H9 (cell line): Measurements from ENCODE around the gene PPP1R27. TPM values are rescaled to one million over a fixed set of nuclear protein-coding genes. Genes with fewer than 3 reads are reported as not detected.

Source experiments
- DNase-seq: peaks from one replicate; pipeline ENCODE4 v3.0.0-alpha.2; 2017
- H2AFZ ChIP-seq: one replicate; pipeline ENCODE4 v1.6.1; 2013; ENCODE audit warnings: mild to moderate bottlenecking, low read length, control low read depth, moderate library complexity
- H2AK5ac ChIP-seq: 2 replicates; pipeline ENCODE4 v1.6.1; 2013; ENCODE audit warnings: low read length, control low read depth, mixed read lengths; ENCODE audit not compliant: insufficient read length
- H2BK120ac ChIP-seq: one replicate; pipeline ENCODE4 v1.6.1; 2013; ENCODE audit warnings: low read depth, mild to moderate bottlenecking, low read length, control low read depth, inconsistent platforms; ENCODE audit not compliant: poor library complexity, severe bottlenecking
- H2BK12ac ChIP-seq: 2 replicates; pipeline ENCODE4 v1.6.1; 2013; ENCODE audit warnings: low read length, control low read depth, mixed read lengths, low read depth; ENCODE audit not compliant: insufficient read length
- H2BK15ac ChIP-seq: 2 replicates; pipeline ENCODE4 v1.6.1; 2013; ENCODE audit warnings: low read depth, low read length, control low read depth
- H2BK20ac ChIP-seq: one replicate; pipeline ENCODE4 v1.6.1; 2013; ENCODE audit warnings: low read depth, mild to moderate bottlenecking, low read length, control low read depth, inconsistent platforms; ENCODE audit not compliant: poor library complexity, severe bottlenecking
- H2BK5ac ChIP-seq: 2 replicates; pipeline ENCODE4 v1.6.1; 2013; ENCODE audit warnings: low read length, control low read depth, mixed read lengths; ENCODE audit not compliant: insufficient read length
- H3K14ac ChIP-seq: 2 replicates; pipeline ENCODE4 v1.6.1; 2013; ENCODE audit warnings: low read length, control low read depth; ENCODE audit not compliant: insufficient read depth
- H3K18ac ChIP-seq: 2 replicates; pipeline ENCODE4 v1.6.1; 2013; ENCODE audit warnings: low read depth, mild to moderate bottlenecking, mixed read lengths, low read length, control low read depth; ENCODE audit not compliant: insufficient read length
- H3K23ac ChIP-seq: 2 replicates; pipeline ENCODE4 v1.6.1; 2013; ENCODE audit warnings: low read length, control low read depth, mixed read lengths, low read depth; ENCODE audit not compliant: insufficient read length
- H3K23me2 ChIP-seq: 2 replicates; pipeline ENCODE4 v1.6.1; 2013; ENCODE audit warnings: low read depth, mild to moderate bottlenecking, mixed read lengths, low read length, control low read depth; ENCODE audit not compliant: insufficient read length, poor library complexity, severe bottlenecking
- H3K27ac ChIP-seq: 2 replicates; pipeline ENCODE4 v1.5.1; 2013; ENCODE audit warnings: low read length, control low read depth, mixed read lengths, low read depth; ENCODE audit not compliant: insufficient read length
- H3K27me3 ChIP-seq: 2 replicates; pipeline ENCODE4 v1.6.1; 2013; ENCODE audit warnings: low read length, control low read depth, inconsistent platforms; ENCODE audit not compliant: insufficient read depth
- H3K4ac ChIP-seq: 2 replicates; pipeline ENCODE4 v1.6.1; 2013; ENCODE audit warnings: low read depth, mild to moderate bottlenecking, control low read depth, inconsistent platforms, low read length, moderate library complexity
- H3K4me1 ChIP-seq: 2 replicates; pipeline ENCODE4 v1.6.1; 2013; ENCODE audit warnings: low read length, control low read depth, inconsistent platforms; ENCODE audit not compliant: insufficient read depth
- H3K4me2 ChIP-seq: 2 replicates; pipeline ENCODE4 v1.6.1; 2013; ENCODE audit warnings: low read length, control low read depth, mixed read lengths; ENCODE audit not compliant: insufficient read length, insufficient read depth
- H3K56ac ChIP-seq: 2 replicates; pipeline ENCODE4 v1.6.1; 2013; ENCODE audit warnings: low read depth, mild to moderate bottlenecking, mixed read lengths, low read length, control low read depth; ENCODE audit not compliant: insufficient read length
- H3K79me1 ChIP-seq: 2 replicates; pipeline ENCODE4 v1.6.1; 2013; ENCODE audit warnings: low read depth, mild to moderate bottlenecking, moderate library complexity, low read length, control low read depth, inconsistent platforms; ENCODE audit not compliant: insufficient read depth, poor library complexity, severe bottlenecking
- H3K79me2 ChIP-seq: 2 replicates; pipeline ENCODE4 v1.6.1; 2013; ENCODE audit warnings: low read length, control low read depth, inconsistent platforms; ENCODE audit not compliant: insufficient read depth
- H3K9ac ChIP-seq: 2 replicates; pipeline ENCODE4 v1.6.1; 2013; ENCODE audit warnings: low read length, control low read depth, mixed read lengths; ENCODE audit not compliant: insufficient read length; ENCODE audit errors: extremely low read depth
- H3K9me3 ChIP-seq: one replicate; pipeline ENCODE4 v1.6.1; 2013; ENCODE audit warnings: low read depth, low read length, inconsistent platforms; ENCODE audit not compliant: control insufficient read depth
- H3T11ph ChIP-seq: one replicate; pipeline ENCODE4 v1.6.1; 2013; ENCODE audit warnings: mild to moderate bottlenecking, low read length, control low read depth, inconsistent platforms
- H4K20me1 ChIP-seq: one replicate; pipeline ENCODE4 v1.6.1; 2013; ENCODE audit not compliant: control insufficient read depth, insufficient read length, insufficient read depth
- H4K5ac ChIP-seq: 2 replicates; pipeline ENCODE4 v1.6.1; 2013; ENCODE audit warnings: low read depth, mild to moderate bottlenecking, mixed read lengths, low read length, control low read depth; ENCODE audit not compliant: insufficient read length
- H4K8ac ChIP-seq: replicated peaks from 2 replicates; pipeline ENCODE4 v1.6.1; 2013; ENCODE audit warnings: low read length, control low read depth, mixed read lengths, low read depth; ENCODE audit not compliant: insufficient read length
- H4K91ac ChIP-seq: 2 replicates; pipeline ENCODE4 v1.6.1; 2013; ENCODE audit warnings: low read depth, mild to moderate bottlenecking, moderate library complexity, mixed read lengths, low read length, control low read depth; ENCODE audit not compliant: insufficient read length
- H3K27ac Mint-ChIP-seq, 3 experiments: 2 replicates in 2 of 3; 3 replicates in 1 of 3; pipeline ENCODE4 v1.8.0; 2020 to 2021; ENCODE audit warnings: mixed read lengths in 3 of 3, mild to moderate bottlenecking in 1 of 3, moderate library complexity in 1 of 3
- H3K27me3 Mint-ChIP-seq: 2 replicates; pipeline ENCODE4 v1.8.0; 2021; ENCODE audit warnings: low read depth, mild to moderate bottlenecking, moderate library complexity, mixed read lengths
- H3K36me3 Mint-ChIP-seq, 3 experiments: 2 replicates in 2 of 3; 3 replicates in 1 of 3; pipeline ENCODE4 v1.8.0; 2020 to 2021; ENCODE audit warnings: low read depth in 3 of 3, mixed read lengths in 3 of 3; ENCODE audit not compliant: insufficient read depth in 1 of 3
- H3K4me1 Mint-ChIP-seq, 2 experiments: 2 replicates each; pipeline ENCODE4 v1.8.0; 2020; ENCODE audit warnings: mixed read lengths in 2 of 2
- H3K4me3 Mint-ChIP-seq, 2 experiments: 2 replicates in 1 of 2; 3 replicates in 1 of 2; pipeline ENCODE4 v1.8.0; 2020 to 2021; ENCODE audit warnings: mild to moderate bottlenecking in 2 of 2, mixed read lengths in 2 of 2, moderate library complexity in 1 of 2
- H3K9me3 Mint-ChIP-seq, 2 experiments: 2 replicates in 1 of 2; 3 replicates in 1 of 2; pipeline ENCODE4 v1.8.0; 2020; ENCODE audit warnings: mild to moderate bottlenecking in 2 of 2, mixed read lengths in 2 of 2, moderate library complexity in 1 of 2
- CTCF ChIP-seq: fragments of 200-600 bp; sonication (generic); conservative IDR thresholded peaks from 3 replicates; pipeline ENCODE4 v1.8.0; 2021; ENCODE audit warnings: antibody characterized with exemption, mild to moderate bottlenecking
- WGBS: extraction: QIAGEN DNeasy Blood & Tissue Kit; methylation state at CpG from one replicate; pipeline ENCODE4 v1.1.7; 2013; ENCODE audit warnings: missing lambda C conversion rate, low lambda C conversion rate, mixed read lengths; ENCODE audit not compliant: insufficient read length; ENCODE audit errors: extremely low coverage; 5-methylcytosine and 5-hydroxymethylcytosine counted together
- total RNA-seq: library from RNA; stranded (reverse); gene quantifications from 2 replicates; pipeline ENCODE4 v1.2.1, GENCODE V29; 2021

PPP1R27 gene
- total RNA-seq, 1 experiment from 2014 or later: 0.22 TPM

- H4K20me1 ChIP-seq: no peaks in the 10 kb centered on the region
- H3K4me1 Mint-ChIP-seq: peaks cover 21 to 37% of the 10 kb centered on the region in 2 experiments
- H3K4me1 ChIP-seq: no peaks in the 10 kb centered on the region
- H4K5ac ChIP-seq: no peak overlapping the region
- no peaks in the 10 kb centered on the region; the same call in 1 of the 2 replicates for H3K27me3 Mint-ChIP-seq
- H3K9me3 ChIP-seq: no peaks in the 10 kb centered on the region
- H2AK5ac ChIP-seq: no peak overlapping the region
- H3K36me3 Mint-ChIP-seq: peaks cover 13 to 33% (median 32%) of the 10 kb centered on the region in 3 experiments; a peak in 6 of 7 replicates
- H3K23ac ChIP-seq: no peak overlapping the region
- no peak overlapping the region for H2BK5ac ChIP-seq
- H3K56ac ChIP-seq: no peak overlapping the region
- WGBS: no CpG with 5 or more reads among the region's 18 CpGs
- H3K27ac Mint-ChIP-seq: peak overlapping the region in 1 of 3 experiments; percentile 92; a peak in 1 of 7 replicates
- TF ChIP-seq CTCF: no peak
- no peak overlapping the region for H3K18ac ChIP-seq
- no peak overlapping the region for H3K9ac ChIP-seq
- DNase-seq: no peak
- H3K9me3 Mint-ChIP-seq: no peaks in the 10 kb centered on the region; a peak in 1 of 5 replicates
- no peak overlapping the region for H2AFZ ChIP-seq
- H2BK15ac ChIP-seq: no peak overlapping the region
- H2BK12ac ChIP-seq: no peak overlapping the region
- H4K8ac ChIP-seq: no peak overlapping the region
- H3K27me3 ChIP-seq: no peaks in the 10 kb centered on the region
- H3K27ac ChIP-seq: no peak overlapping the region
- H3K4me3 Mint-ChIP-seq: no peak overlapping the region
- peaks cover 8% of the 10 kb centered on the region for H3K23me2 ChIP-seq
- H2BK120ac ChIP-seq: no peak overlapping the region
- no peak overlapping the region for H3K4ac ChIP-seq
- H3T11ph ChIP-seq: no peak overlapping the region
- H2BK20ac ChIP-seq: no peak overlapping the region
- H4K91ac ChIP-seq: no peak overlapping the region
- H3K14ac ChIP-seq: no peak overlapping the region; the same call in 1 of the 2 replicates
- no peak overlapping the region for H3K4me2 ChIP-seq
- H3K79me2 ChIP-seq: no peaks in the 10 kb centered on the region; the same call in 1 of the 2 replicates
- H3K79me1 ChIP-seq: peaks cover 2% of the 10 kb centered on the region
Observed at GRCh38 chr17:81866440-81867169, 31.8 kb upstream of the PPP1R27 start.
